ENCODE data around the gene KRT10. TPM values are rescaled to one million over a fixed set of nuclear protein-coding genes. Genes with fewer than 3 reads are reported as not detected.

Gene KRT10
- total RNA-seq, 1 experiment from 2014 or later: 30.6 TPM

- no peak for DNase-seq (ENCODE audit: low spot score)
- in situ Hi-C loops (cut with HindIII; ENCODE audit: low sequenced_read_pairs): no loop called here
Measured at GRCh38 chr17:40775945-40776344, 46.5 kb downstream of the KRT10 start.

- in situ Hi-C loops (cut with HindIII; ENCODE audit: low sequenced_read_pairs): no loop called here
- DNase-seq (ENCODE audit: low spot score): no peak
Measured at GRCh38 chr17:40772101-40772500, 50.3 kb downstream of the KRT10 start, which contains the start of gene KRT26. TSS of gene KRT26 (minus strand) at chr17:40772201. CDS start at chr17:40772113, 88 bp downstream.

Other genes starting within 250 kb of the KRT10 start
- gene SMARCE1, start 174.8 kb downstream of the KRT10 start, total RNA-seq (2014; rRNA removed; shearing (Covaris generic)): 39.0 and 48.6 TPM in 2 replicates
- gene KRT222, start 157.4 kb downstream of the KRT10 start, total RNA-seq (2014; rRNA removed; shearing (Covaris generic)): not detected in 2 replicates
- gene KRT24, start 118.9 kb downstream of the KRT10 start, total RNA-seq (2014; rRNA removed; shearing (Covaris generic)): not detected in 2 replicates
- not detected in 2 replicates for gene KRT25, start 67.3 kb downstream of the KRT10 start, total RNA-seq (2014; rRNA removed; shearing (Covaris generic))
- gene KRT26, start 50.4 kb downstream of the KRT10 start, total RNA-seq (2014; rRNA removed; shearing (Covaris generic)): not detected in 2 replicates
- not detected in 2 replicates for gene KRT27, start 40.1 kb downstream of the KRT10 start, total RNA-seq (2014; rRNA removed; shearing (Covaris generic))
- gene KRT28, start 22.7 kb downstream of the KRT10 start, total RNA-seq (2014; rRNA removed; shearing (Covaris generic)): not detected in 2 replicates
- not detected in 2 replicates for gene KRT12, start 44.6 kb upstream of the KRT10 start, total RNA-seq (2014; rRNA removed; shearing (Covaris generic))
- not detected in 2 replicates for gene KRT20, start 62.6 kb upstream of the KRT10 start, total RNA-seq (2014; rRNA removed; shearing (Covaris generic))
- not detected in 2 replicates for gene KRT23, start 115.0 kb upstream of the KRT10 start, total RNA-seq (2014; rRNA removed; shearing (Covaris generic))
- gene KRT39, start 144.3 kb upstream of the KRT10 start, total RNA-seq (2014; rRNA removed; shearing (Covaris generic)): not detected in 2 replicates
- gene KRT40, start 161.7 kb upstream of the KRT10 start, total RNA-seq (2014; rRNA removed; shearing (Covaris generic)): not detected in 2 replicates
- gene KRTAP3-3, start 171.6 kb upstream of the KRT10 start, total RNA-seq (2014; rRNA removed; shearing (Covaris generic)): not detected in 2 replicates
- gene KRTAP3-2, start 177.3 kb upstream of the KRT10 start, total RNA-seq (2014; rRNA removed; shearing (Covaris generic)): not detected in 2 replicates
- not detected in 2 replicates for gene KRTAP3-1, start 186.5 kb upstream of the KRT10 start, total RNA-seq (2014; rRNA removed; shearing (Covaris generic))
- gene KRTAP1-5, start 204.6 kb upstream of the KRT10 start, total RNA-seq (2014; rRNA removed; shearing (Covaris generic)): not detected in 2 replicates
- gene KRTAP1-4, start 207.6 kb upstream of the KRT10 start, total RNA-seq (2014; rRNA removed; shearing (Covaris generic)): not detected in 2 replicates
- not detected in 2 replicates for gene KRTAP1-3, start 212.3 kb upstream of the KRT10 start, total RNA-seq (2014; rRNA removed; shearing (Covaris generic))
- not detected in 2 replicates for gene KRTAP1-1, start 218.8 kb upstream of the KRT10 start, total RNA-seq (2014; rRNA removed; shearing (Covaris generic))
- not detected in 2 replicates for gene KRTAP2-1, start 224.7 kb upstream of the KRT10 start, total RNA-seq (2014; rRNA removed; shearing (Covaris generic))
- not detected in 2 replicates for gene KRTAP2-2, start 232.6 kb upstream of the KRT10 start, total RNA-seq (2014; rRNA removed; shearing (Covaris generic))
- gene KRTAP2-3, start 237.5 kb upstream of the KRT10 start, total RNA-seq (2014; rRNA removed; shearing (Covaris generic)): not detected in 2 replicates
- gene KRTAP2-4, start 243.3 kb upstream of the KRT10 start, total RNA-seq (2014; rRNA removed; shearing (Covaris generic)): not detected in 2 replicates

All from G401 (cell line).